Gastrocnemius medialis (tissue), 4 donors: ENCODE data around the gene GRIK1. TPM values are rescaled to one million over a fixed set of nuclear protein-coding genes. Genes with fewer than 3 reads are reported as not detected.

Source experiments
- ATAC-seq, 2 donors: fragments of 150-250 bp; one replicate each; pipeline ENCODE4 v1.9.1; 2016
- DNase-seq, 2 donors: peaks; one replicate each; pipeline ENCODE4 v3.0.0-alpha.2; 2019
- H3K27ac ChIP-seq, 4 donors: fragments of 200-600 bp; sonication (generic); 1 replicate in 1 of 4; 2 replicates in 3 of 4; pipeline ENCODE4 v1.5.1; 2016 to 2018; ENCODE audit warnings: mild to moderate bottlenecking in 2 of 4, moderate library complexity in 1 of 4
- H3K27me3 ChIP-seq, 3 donors: fragments of 200-600 bp; sonication (generic) in 2 of 3; 1 replicate in 1 of 3; 2 replicates in 2 of 3; pipeline versions ENCODE4 v1.5.1 to v1.6.0; 2016 to 2019; ENCODE audit warnings: mild to moderate bottlenecking in 1 of 3, moderate library complexity in 1 of 3
- H3K36me3 ChIP-seq, 2 donors: fragments of 200-600 bp; sonication (generic) in 1 of 2; one replicate each; pipeline ENCODE4 v1.5.1; 2017 to 2018
- H3K4me1 ChIP-seq, 2 donors: fragments of 200-600 bp; sonication (generic) in 1 of 2; one replicate each; pipeline ENCODE4 v1.5.1; 2016 to 2017; ENCODE audit warnings: mild to moderate bottlenecking in 2 of 2
- H3K4me3 ChIP-seq, 4 donors: fragments of 200-600 bp; sonication (generic) in 3 of 4; 1 replicate in 1 of 4; 2 replicates in 3 of 4; pipeline ENCODE4 v1.5.1; 2016 to 2019; ENCODE audit warnings: mild to moderate bottlenecking in 2 of 4
- H3K9me3 ChIP-seq, 3 donors: fragments of 200-600 bp; sonication (generic) in 2 of 3; 1 replicate in 1 of 3; 2 replicates in 2 of 3; pipeline ENCODE4 v1.5.1; 2016 to 2019
- CTCF ChIP-seq, 5 experiments: fragments of 450-650 bp in 3 of 5; fragments of 200-600 bp in 2 of 5; sonication (generic) in 2 of 5; IDR thresholded peaks in 4 of 5; conservative IDR thresholded peaks in 1 of 5; 1 replicate in 4 of 5; 2 replicates in 1 of 5; pipeline ENCODE4 v1.5.1; 2016 to 2019; ENCODE audit warnings: antibody characterized with exemption in 5 of 5, mild to moderate bottlenecking in 3 of 5, moderate library complexity in 3 of 5
- POLR2A ChIP-seq, 2 donors: fragments of 450-650 bp; IDR thresholded peaks; one replicate each; pipeline ENCODE4 v1.6.1; 2017; ENCODE audit warnings: antibody characterized with exemption in 2 of 2, mild to moderate bottlenecking in 2 of 2, moderate library complexity in 2 of 2
- in situ Hi-C, 4 donors: fragments of 200-750 bp; cut with MboI; loops; one replicate each; pipeline versions ENCODE4 v1.15.0 to v1.8.0; 2017; ENCODE audit warnings: low sequenced_read_pairs in 4 of 4
- intact Hi-C: fragments of 100-400 bp; cut with DNase I; formaldehyde crosslinking; loops from one replicate; pipeline ENCODE4 v1.15.1; 2023; ENCODE audit warnings: low total_unique reads
- total RNA-seq, 4 donors: library from RNA; depleted of rRNA; stranded (reverse); fragments of >200 nt; gene quantifications; one replicate each; pipeline versions ENCODE4 v1.1.0 to v1.2.3, GENCODE V29; 2016

GRIK1 gene
- total RNA-seq, 4 donors from 2014 or later = 0.13 TPM; not detected in 3

- H3K4me3 ChIP-seq = no peak overlapping the region
- no peak for TF ChIP-seq POLR2A (IDR thresholded peaks at IDR 0.05)
- in situ Hi-C loops = no loop called here
- H3K27me3 ChIP-seq = no peaks in the 10 kb centered on the region
- DNase-seq (no peak), ATAC-seq (no peak)
- no peaks in the 10 kb centered on the region for H3K9me3 ChIP-seq
- intact Hi-C loops = no loop called here
- no peak overlapping the region for H3K27ac ChIP-seq
- H3K36me3 ChIP-seq = no peaks in the 10 kb centered on the region
- H3K4me1 ChIP-seq = no peaks in the 10 kb centered on the region
These were observed 235.1 kb downstream of the GRIK1 start for GRCh38 chr21:29704719-29705118.

GRCh38 chr21:29701676-29702075 is 238.1 kb downstream of the GRIK1 start:
- no peak for ATAC-seq
- in situ Hi-C loops = no loop called here

GRCh38 chr21:29697555-29698193 is 242.1 kb downstream of the GRIK1 start:
- Histone ChIP-seq H3K4me1 (no peaks in the 10 kb centered on the region), H3K9me3 (no peaks in the 10 kb centered on the region), H3K36me3 (no peaks in the 10 kb centered on the region), H3K27me3 (no peaks in the 10 kb centered on the region), H3K27ac (no peak overlapping the region), H3K4me3 (no peak overlapping the region)
- DNase-seq = no peak
- TF ChIP-seq POLR2A (IDR thresholded peaks at IDR 0.05) (no peak), CTCF (IDR thresholded peaks at IDR 0.05 in 4 of 5, conservative IDR thresholded peaks at IDR 0.05 in 1 of 5) (no peak)
- intact Hi-C loops = no loop called here
- no peak for ATAC-seq
- in situ Hi-C loops = no loop called here

More at GRCh38 chr21:29701676-29702075, 238.1 kb downstream of the GRIK1 start:
- H3K4me1 ChIP-seq = no peaks in the 10 kb centered on the region
- no peak for DNase-seq
- no peak overlapping the region for H3K27ac ChIP-seq
- intact Hi-C loops = no loop called here
- H3K27me3 ChIP-seq = no peaks in the 10 kb centered on the region
- no peak overlapping the region for H3K4me3 ChIP-seq
- TF ChIP-seq POLR2A (IDR thresholded peaks at IDR 0.05) = no peak
- TF ChIP-seq CTCF (IDR thresholded peaks at IDR 0.05 in 4 of 5, conservative IDR thresholded peaks at IDR 0.05 in 1 of 5) = no peak
- H3K36me3 ChIP-seq = no peaks in the 10 kb centered on the region
- H3K9me3 ChIP-seq = no peaks in the 10 kb centered on the region

GRCh38 chr21:29696937-29697336 is 242.9 kb downstream of the GRIK1 start:
- ATAC-seq = no peak
- intact Hi-C loops = no loop called here
- no peak overlapping the region for H3K27ac ChIP-seq

More at GRCh38 chr21:29696937-29697336, 242.9 kb downstream of the GRIK1 start:
- Histone ChIP-seq H3K9me3 (no peaks in the 10 kb centered on the region), H3K4me3 (no peak overlapping the region), H3K4me1 (no peaks in the 10 kb centered on the region), H3K27me3 (no peaks in the 10 kb centered on the region), H3K36me3 (no peaks in the 10 kb centered on the region)
- TF ChIP-seq POLR2A (IDR thresholded peaks at IDR 0.05) (no peak), CTCF (IDR thresholded peaks at IDR 0.05 in 4 of 5, conservative IDR thresholded peaks at IDR 0.05 in 1 of 5) (no peak)
- DNase-seq = no peak
- in situ Hi-C loops = no loop called here
